Measurements from ENCODE around the gene ARMH1.

The ARMH1 gene

DNA sequence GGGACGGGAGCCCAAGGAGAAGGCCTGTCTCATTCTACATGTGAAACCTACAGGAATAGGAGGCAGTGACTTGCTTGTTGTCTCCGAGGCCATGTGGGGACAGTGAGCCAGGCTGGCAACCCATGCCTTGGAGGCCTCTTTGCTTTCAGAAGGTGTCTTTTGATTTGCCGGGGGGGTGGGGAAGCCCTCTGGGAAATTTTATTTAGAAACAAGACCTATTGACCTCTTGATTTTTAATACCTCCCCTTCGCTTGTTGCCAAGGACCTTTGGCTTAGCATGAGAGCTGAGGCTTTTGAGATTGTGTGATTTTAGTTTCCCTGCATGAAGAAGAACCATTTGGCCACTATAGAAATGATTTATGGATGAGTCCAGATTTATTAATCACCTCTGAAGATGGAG, 4.1 kb downstream of the ARMH1 start:
- no peak overlapping the region for H3K4me2 ChIP-seq (ENCODE audit: insufficient read depth, low read length)
- DNase-seq (no peak), ATAC-seq (ENCODE audit: insufficient read depth, low read depth) (no peak)
- no peak overlapping the region for H2AFZ ChIP-seq (ENCODE audit: low read depth, low read length)
- H3K36me3 ChIP-seq (ENCODE audit: insufficient read depth, low read length): no peaks in the 10 kb centered on the region
- H3K27ac ChIP-seq (ENCODE audit: low read length): no peak overlapping the region
- no peaks in the 10 kb centered on the region for H3K79me2 ChIP-seq (ENCODE audit: insufficient read depth, low read length)
- H4K20me1 ChIP-seq (ENCODE audit: insufficient read depth, low read length): no peaks in the 10 kb centered on the region
- no peaks in the 10 kb centered on the region for H3K9me3 ChIP-seq (ENCODE audit: insufficient read depth, low read length, severe bottlenecking)
- no peak for TF ChIP-seq EZH2 (IDR thresholded peaks at IDR 0.05; ENCODE audit: borderline replicate concordance, low read depth, low read length, severe bottlenecking)
- TF ChIP-seq CTCF (IDR thresholded peaks at IDR 0.05; ENCODE audit: borderline replicate concordance, extremely low read depth, low read length, poor library complexity, severe bottlenecking): no peak
- H3K4me1 ChIP-seq (ENCODE audit: insufficient read depth, low read length): peaks cover 15% of the 10 kb centered on the region
- H3K4me3 ChIP-seq (ENCODE audit: low read depth in 1 of 2, low read length in 2 of 2): no peak overlapping the region
- H3K9ac ChIP-seq (ENCODE audit: low read depth, low read length): no peak overlapping the region
- H3K27me3 ChIP-seq (ENCODE audit: insufficient read depth, low read length, poor library complexity): peaks cover 3% of the 10 kb centered on the region

DNA sequence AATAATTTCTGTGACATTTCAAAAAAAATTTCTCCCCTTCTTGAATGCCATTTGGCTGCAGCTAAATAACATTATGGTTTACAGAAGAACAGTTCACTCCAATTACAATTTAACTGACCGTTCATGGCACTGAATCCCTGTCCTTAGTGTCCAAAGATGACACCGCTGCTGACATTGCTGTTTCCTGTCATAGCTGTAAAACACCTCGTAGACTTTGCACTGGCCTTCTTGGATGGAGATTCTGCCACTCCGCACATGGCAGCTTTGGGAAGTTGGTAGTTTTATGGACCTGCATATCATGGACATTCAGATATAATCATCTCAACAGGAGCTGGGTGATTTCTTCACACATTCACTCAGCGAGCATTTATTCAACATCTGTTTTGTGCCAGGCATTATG, 5.0 kb downstream of the ARMH1 start:
- ATAC-seq (ENCODE audit: insufficient read depth, low read depth) (no peak), DNase-seq (no peak)
- Histone ChIP-seq H2AFZ (ENCODE audit: low read depth, low read length) (no peak overlapping the region), H3K27me3 (ENCODE audit: insufficient read depth, low read length, poor library complexity) (peaks cover 3% of the 10 kb centered on the region), H3K4me3 (ENCODE audit: low read depth in 1 of 2, low read length in 2 of 2) (no peak overlapping the region), H3K36me3 (ENCODE audit: insufficient read depth, low read length) (no peaks in the 10 kb centered on the region), H4K20me1 (ENCODE audit: insufficient read depth, low read length) (no peaks in the 10 kb centered on the region), H3K79me2 (ENCODE audit: insufficient read depth, low read length) (no peaks in the 10 kb centered on the region), H3K4me1 (ENCODE audit: insufficient read depth, low read length) (peaks cover 7% of the 10 kb centered on the region), H3K9me3 (ENCODE audit: insufficient read depth, low read length, severe bottlenecking) (no peaks in the 10 kb centered on the region), H3K4me2 (ENCODE audit: insufficient read depth, low read length) (no peak overlapping the region), H3K27ac (ENCODE audit: low read length) (no peak overlapping the region), H3K9ac (ENCODE audit: low read depth, low read length) (no peak overlapping the region)
- no peak for TF ChIP-seq EZH2 (IDR thresholded peaks at IDR 0.05; ENCODE audit: borderline replicate concordance, low read depth, low read length, severe bottlenecking)
- no peak for TF ChIP-seq CTCF (IDR thresholded peaks at IDR 0.05; ENCODE audit: borderline replicate concordance, extremely low read depth, low read length, poor library complexity, severe bottlenecking)

DNA sequence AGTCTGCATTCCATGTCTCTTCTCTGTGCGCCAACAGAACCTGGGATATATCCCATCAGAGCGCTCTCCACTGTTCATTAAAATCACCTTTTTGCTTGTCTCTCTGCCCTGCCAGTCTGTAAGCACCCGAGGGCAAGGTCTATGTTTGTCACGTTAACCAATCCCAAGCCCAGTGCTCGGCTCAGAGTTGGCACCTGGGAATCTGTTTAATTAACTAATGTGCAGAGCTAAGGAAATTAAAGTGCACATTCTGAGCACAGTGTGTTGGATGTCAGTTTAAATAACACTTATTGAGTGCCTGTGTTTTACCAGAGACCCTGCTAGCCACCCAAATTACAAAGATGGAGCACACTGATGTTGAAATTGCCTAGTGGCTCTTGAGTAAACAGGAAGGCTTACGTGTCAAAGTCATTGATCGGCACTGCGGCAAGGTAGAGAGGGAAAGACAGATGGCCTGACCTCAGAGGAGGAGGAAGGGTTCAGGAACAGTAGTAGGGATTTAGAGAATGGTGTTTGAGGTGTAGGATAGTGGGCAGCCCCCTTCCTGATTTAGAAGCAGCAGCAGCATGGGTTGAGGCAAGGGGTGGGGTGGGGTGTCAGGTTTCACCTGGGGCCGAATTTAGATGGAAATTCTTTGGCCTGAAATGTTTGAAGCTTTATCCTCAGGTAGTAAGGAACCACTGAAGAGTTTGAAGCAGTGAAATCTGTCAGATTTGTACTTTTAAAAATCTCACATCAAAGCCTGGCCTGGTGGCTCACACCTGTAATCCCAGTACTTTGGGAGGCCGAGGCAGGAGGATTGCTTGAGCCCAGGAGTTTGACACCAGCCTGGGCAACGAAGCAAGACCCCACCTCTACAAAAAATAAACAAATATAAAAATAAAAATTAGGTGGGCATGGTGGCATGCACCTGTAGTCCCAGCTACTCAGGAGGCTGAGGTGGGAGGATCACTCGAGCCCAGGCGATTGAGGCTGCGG, 7.7 kb downstream of the ARMH1 start:
- no peak for ATAC-seq (ENCODE audit: insufficient read depth, low read depth)
- Histone ChIP-seq H3K36me3 (ENCODE audit: insufficient read depth, low read length) (no peaks in the 10 kb centered on the region), H3K9ac (ENCODE audit: low read depth, low read length) (no peak overlapping the region), H3K79me2 (ENCODE audit: insufficient read depth, low read length) (no peaks in the 10 kb centered on the region), H3K27ac (ENCODE audit: low read length) (no peak overlapping the region), H2AFZ (ENCODE audit: low read depth, low read length) (no peak overlapping the region), H3K9me3 (ENCODE audit: insufficient read depth, low read length, severe bottlenecking) (no peaks in the 10 kb centered on the region), H3K4me2 (ENCODE audit: insufficient read depth, low read length) (no peak overlapping the region), H3K4me3 (ENCODE audit: low read depth in 1 of 2, low read length in 2 of 2) (no peak overlapping the region), H3K27me3 (ENCODE audit: insufficient read depth, low read length, poor library complexity) (peaks cover 3% of the 10 kb centered on the region), H4K20me1 (ENCODE audit: insufficient read depth, low read length) (no peaks in the 10 kb centered on the region), H3K4me1 (ENCODE audit: insufficient read depth, low read length) (no peaks in the 10 kb centered on the region)
- no peak for DNase-seq
- TF ChIP-seq EZH2 (IDR thresholded peaks at IDR 0.05; ENCODE audit: borderline replicate concordance, low read depth, low read length, severe bottlenecking) (no peak), CTCF (IDR thresholded peaks at IDR 0.05; ENCODE audit: borderline replicate concordance, extremely low read depth, low read length, poor library complexity, severe bottlenecking) (no peak)

Measured in DND-41 (cell line).